ENCODE measurements around the gene MAL. TPM values are rescaled to one million over a fixed set of nuclear protein-coding genes. Genes with fewer than 3 reads are reported as not detected.

Gene MAL
- total and polyA plus RNA-seq, 2 experiments from 2014 or later, result 0.24 to 0.31 TPM

- Histone ChIP-seq H3K27me3 (ENCODE audit: insufficient read depth) (peaks cover 22% of the 10 kb centered on the region), H3K4me1 (ENCODE audit: insufficient read depth) (peaks cover 14% of the 10 kb centered on the region), H2AFZ (peak overlapping the region; percentile 57; the same call in 1 of the 2 replicates), H3K36me3 (ENCODE audit: insufficient read depth) (no peaks in the 10 kb centered on the region), H4K20me1 (replicated peaks; ENCODE audit: insufficient read depth) (no peaks in the 10 kb centered on the region), H3K9me2 (ENCODE audit: insufficient read depth) (no peaks in the 10 kb centered on the region), H3K4me3 (no peak overlapping the region), H3K79me2 (replicated peaks; ENCODE audit: insufficient read depth) (no peaks in the 10 kb centered on the region), H3F3A (replicated peaks; ENCODE audit: low read depth) (no peaks in the 10 kb centered on the region), H3K27ac (ENCODE audit: low read depth) (no peak overlapping the region), H3K4me2 (peak overlapping the region; percentile 55; the same call in 1 of the 2 replicates)
- Mint-ChIP-seq H3K27ac (no peak overlapping the region), H3K9me3 (no peaks in the 10 kb centered on the region), H3K4me3 (no peak overlapping the region), H3K36me3 (ENCODE audit: low read depth) (no peaks in the 10 kb centered on the region), H3K27me3 (ENCODE audit: insufficient read depth, low read depth, poor library complexity) (peaks cover 27% of the 10 kb centered on the region), H3K4me1 (peaks cover 28% of the 10 kb centered on the region)
- ATAC-seq, result peak; percentile 57
- peak; percentile 46 for DNase-seq (ENCODE audit: low spot score)
- TF ChIP-seq REST (IDR thresholded peaks at IDR 0.05; ENCODE audit: unreplicated experiment), result no peak
- TF ChIP-seq NANOG (IDR thresholded peaks at IDR 0.05; ENCODE audit: borderline replicate concordance), result no peak
- no peak for TF ChIP-seq ZNF331 (CRISPR knock-in tag; IDR thresholded peaks at IDR 0.05; ENCODE audit: low read depth)
- TF ChIP-seq STAT1 (IDR thresholded peaks at IDR 0.05; ENCODE audit: unreplicated experiment), result no peak
- no peak for TF ChIP-seq ZNF114 (CRISPR knock-in tag; IDR thresholded peaks at IDR 0.05)
- no peak for TF ChIP-seq POLR2AphosphoS5 (IDR thresholded peaks at IDR 0.05; ENCODE audit: low read depth)
- no peak for TF ChIP-seq CTCF (conservative IDR thresholded peaks at IDR 0.05; ENCODE audit: low read depth in 2 of 2)
- no peak for TF ChIP-seq ZNF462 (CRISPR knock-in tag; IDR thresholded peaks at IDR 0.05)
- TF ChIP-seq JUNB (IDR thresholded peaks at IDR 0.05; ENCODE audit: unreplicated experiment), result no peak
- no peak for TF ChIP-seq CREB1 (CRISPR knock-in tag; IDR thresholded peaks at IDR 0.05; ENCODE audit: low read depth)
Measured at GRCh38 chr2:95018861-95019550, 6.5 kb upstream of the MAL start.
